ENCODE results near the gene CPED1. TPM values are rescaled to one million over a fixed set of nuclear protein-coding genes. Genes with fewer than 3 reads are reported as not detected.
"Not testable (repeated sequence)": the region's sequence is repeated elsewhere in the genome, so short reads cannot be mapped to it uniquely, and the experiment has no call there.

CPED1 gene
- total RNA-seq, 1 donor from 2014 or later, result 25.8 TPM

- peak; percentile 6 for DNase-seq
Measured at GRCh38 chr7:121020249-121020988, 31.9 kb downstream of the CPED1 start.

DNA sequence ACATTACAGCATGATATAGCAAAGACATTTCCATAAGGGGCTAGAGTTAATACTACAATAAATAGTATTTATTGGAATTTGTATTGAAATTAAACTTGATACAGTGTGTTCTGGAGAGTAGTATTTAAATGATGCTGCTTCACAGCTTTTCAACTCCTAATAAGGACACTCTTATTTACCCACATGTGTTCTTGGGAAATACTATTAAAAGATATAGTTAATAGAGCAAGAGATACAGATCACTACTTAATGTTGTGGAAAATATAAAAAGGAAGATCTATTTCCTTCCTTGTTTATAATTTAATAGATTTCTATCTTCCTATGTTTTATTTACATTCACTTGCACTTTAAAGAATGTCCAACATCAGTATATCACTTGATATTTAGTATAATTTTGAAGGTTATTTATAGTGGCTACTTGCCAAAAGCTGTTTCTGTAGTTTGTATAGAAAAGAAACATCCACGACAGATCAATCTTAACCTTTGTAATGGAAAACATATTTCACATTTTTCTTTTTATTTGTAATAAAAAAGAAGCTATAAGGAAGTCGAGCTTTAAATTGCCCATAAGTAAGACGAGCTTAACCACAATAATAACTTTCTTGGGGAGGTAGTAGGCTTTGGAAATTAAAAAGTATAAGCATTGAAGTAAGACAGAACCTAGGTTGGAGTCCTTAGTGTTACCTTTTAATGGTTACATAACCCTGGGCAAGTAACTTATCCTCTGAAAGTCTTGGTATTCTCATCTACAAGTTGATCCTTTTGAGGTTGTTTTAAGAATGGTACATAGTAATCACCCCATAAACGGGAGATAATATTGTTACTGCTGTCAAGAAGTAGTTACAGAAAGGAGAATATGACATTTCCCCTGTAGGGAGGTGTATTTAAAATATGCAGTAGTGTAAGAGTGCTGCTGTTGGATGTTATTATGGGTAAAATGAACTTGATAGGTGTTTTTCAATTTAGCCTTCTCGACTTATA lies 32.8 kb downstream of the CPED1 start:
- no peak for DNase-seq

GRCh38 chr7:121023194-121023593 lies 34.7 kb downstream of the CPED1 start:
- DNase-seq, result no peak

DNA sequence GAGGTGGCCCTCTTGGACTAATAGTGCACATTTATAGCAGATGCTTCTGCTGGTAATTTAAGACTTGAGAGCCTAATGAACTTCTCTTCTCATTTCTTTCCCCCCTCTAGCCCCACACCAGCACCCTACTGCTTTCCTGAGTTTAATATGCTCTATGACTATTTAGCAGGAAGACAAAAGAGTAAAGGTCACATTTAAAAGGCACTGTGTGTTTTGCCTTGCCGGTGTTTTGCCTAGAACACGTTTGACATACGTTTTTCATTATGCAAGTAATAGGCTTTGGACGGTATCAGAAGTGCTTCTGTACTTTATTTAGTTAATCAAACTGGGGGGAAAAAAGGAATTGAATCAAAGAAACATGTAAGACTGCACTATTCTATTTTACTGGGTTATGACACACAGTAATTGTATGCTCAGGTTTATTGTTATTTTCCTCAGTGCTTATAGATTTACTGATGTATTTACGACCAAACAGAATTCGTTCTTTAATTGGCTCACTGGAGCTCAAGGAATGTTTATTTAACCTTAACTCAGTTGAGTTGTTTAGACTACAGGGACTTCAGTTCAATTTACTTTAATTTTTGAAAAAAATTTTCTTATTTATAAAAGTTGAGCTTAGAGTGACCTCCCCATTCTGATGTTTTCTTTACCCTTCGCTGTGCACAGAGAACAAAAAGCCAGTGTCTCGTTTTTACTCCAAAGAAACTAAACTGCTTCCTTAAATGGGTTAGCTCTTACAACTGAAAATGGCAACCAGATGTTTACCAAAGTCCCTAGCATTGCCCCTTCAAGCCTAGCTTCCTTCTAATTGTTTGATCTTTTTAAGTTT lies 35.4 kb downstream of the CPED1 start:
- peak; percentile 65 for DNase-seq

DNA sequence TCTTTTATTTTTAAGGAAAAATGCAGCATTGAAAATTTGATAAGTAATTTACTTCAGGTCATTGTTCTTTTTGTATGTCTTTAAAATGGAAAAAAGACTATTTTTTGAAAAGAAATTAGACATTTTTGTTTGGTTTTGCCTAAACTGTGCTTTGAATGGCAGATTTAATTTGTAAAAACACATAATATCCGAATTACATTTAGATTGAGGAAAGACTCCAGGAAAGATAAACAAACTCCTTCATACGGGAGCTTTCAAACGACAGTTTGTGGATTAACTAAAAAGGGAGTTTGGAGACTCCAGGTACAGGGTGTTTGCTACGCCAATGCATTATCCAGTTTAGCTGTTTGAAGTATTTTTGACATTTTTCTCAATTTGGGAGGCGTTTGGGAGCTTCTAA lies 36.1 kb downstream of the CPED1 start:
- no peak for DNase-seq

- no peak for DNase-seq
Measured at GRCh38 chr7:121026159-121026558, 37.6 kb downstream of the CPED1 start.

GRCh38 chr7:121026577-121027111 lies 38.1 kb downstream of the CPED1 start:
- DNase-seq, result no peak

- no peak for DNase-seq
Measured at GRCh38 chr7:121027761-121028669, 39.5 kb downstream of the CPED1 start.

DNA sequence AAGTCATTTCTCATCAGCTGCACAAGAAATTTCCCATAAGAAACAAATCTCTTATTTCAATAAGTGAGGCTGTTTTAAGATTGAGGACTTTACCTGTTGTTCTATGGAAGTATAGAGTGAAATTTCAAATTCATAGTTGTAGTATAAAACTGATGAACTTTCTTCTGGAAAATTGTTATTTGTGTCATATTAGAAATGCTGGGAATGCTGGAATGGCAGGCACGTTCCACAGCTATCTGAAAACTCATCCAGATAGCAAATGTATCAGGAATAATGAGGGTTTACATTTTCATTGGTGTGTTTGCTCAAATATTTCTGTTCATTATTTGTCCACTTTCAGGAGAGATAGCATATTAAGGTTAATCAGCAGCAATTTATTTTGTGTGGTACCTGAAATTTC lies 40.8 kb downstream of the CPED1 start:
- DNase-seq, result no peak

- DNase-seq, result no peak
Measured at GRCh38 chr7:121030308-121030707, 41.8 kb downstream of the CPED1 start.

- DNase-seq, result peak; percentile 5
Measured at GRCh38 chr7:121032645-121033460, 44.3 kb downstream of the CPED1 start.

- DNase-seq, result no peak
Measured at GRCh38 chr7:121034929-121035328, 46.4 kb downstream of the CPED1 start.

DNA sequence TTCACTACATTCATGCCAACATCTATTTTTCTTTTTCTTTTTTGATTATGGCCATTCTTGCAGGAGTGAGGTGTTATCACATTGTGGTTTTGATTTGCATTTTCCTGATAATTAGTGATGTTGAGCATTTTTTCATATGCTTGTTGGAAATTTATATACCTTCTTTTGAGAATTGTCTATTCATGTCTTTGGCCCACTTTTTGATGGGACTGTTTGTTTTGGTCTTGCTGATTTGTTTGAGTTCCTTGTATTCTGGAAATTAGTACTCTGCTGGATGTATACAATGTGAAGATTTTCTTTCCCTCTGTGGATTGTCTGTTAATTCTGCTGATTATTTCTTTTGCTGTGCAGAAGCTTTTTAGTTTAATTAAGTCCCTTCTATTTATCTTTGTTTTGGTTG lies 48.3 kb downstream of the CPED1 start:
- not testable (repeated sequence) for DNase-seq

GRCh38 chr7:121037329-121037728 lies 48.8 kb downstream of the CPED1 start:
- not testable (repeated sequence) for DNase-seq

DNA sequence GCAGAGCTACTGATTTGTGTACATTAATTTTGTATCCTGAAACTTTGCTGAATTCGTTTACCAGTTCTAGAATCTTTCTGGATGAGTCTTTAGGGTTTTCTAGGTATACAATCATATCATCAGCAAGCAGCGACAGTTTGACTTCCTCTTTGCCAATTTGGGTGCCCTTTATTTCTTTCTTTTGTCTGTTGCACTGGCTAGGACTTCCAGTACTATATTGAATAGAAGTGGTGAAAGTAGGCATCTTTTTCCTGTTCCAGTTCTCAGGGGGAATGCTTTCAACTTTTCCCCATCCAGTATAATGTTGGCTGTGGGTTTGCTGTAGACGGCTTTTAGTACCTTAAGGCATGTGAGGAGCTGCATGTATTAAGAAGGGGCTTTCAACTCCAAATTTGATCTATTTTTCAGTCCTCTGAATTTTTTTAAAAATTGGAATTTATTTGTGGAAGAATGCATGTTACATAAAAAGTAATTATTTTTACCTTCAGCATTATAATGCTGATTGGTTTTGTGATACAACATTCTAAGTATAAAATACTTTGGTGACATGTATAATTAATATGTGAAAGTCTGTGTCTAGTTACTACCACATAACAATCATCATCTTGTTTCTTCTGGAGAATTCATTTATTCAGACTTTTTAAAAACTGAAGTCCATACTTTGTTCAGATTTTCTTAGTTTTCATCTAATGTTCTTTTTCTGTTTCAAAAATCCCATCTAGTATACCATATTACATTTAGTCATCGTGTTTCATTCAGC lies 49.6 kb downstream of the CPED1 start:
- no peak for DNase-seq

- no peak for DNase-seq
Measured at GRCh38 chr7:121038717-121039509, 50.4 kb downstream of the CPED1 start.

- no peak for DNase-seq
Measured at GRCh38 chr7:121039510-121039822, 51.0 kb downstream of the CPED1 start.

GRCh38 chr7:121039994-121040393 lies 51.5 kb downstream of the CPED1 start:
- DNase-seq, result no peak
